KMS-11 (cell line): ENCODE results near the gene BBOX1.

Experiments
- H2AFZ ChIP-seq: fragments of 200-600 bp; sonication (generic); 2 replicates; pipeline ENCODE4 v1.6.1; 2016; ENCODE audit warnings: antibody characterized with exemption, mixed run types, low read depth
- H3K27ac ChIP-seq: fragments of 200-600 bp; sonication (generic); 2 replicates; pipeline ENCODE4 v1.6.1; 2016; ENCODE audit warnings: mild to moderate bottlenecking, mixed run types
- H3K27me3 ChIP-seq: fragments of 200-600 bp; sonication (generic); 2 replicates; pipeline ENCODE4 v1.6.1; 2017; ENCODE audit warnings: mild to moderate bottlenecking, low read depth, mixed run types, moderate library complexity; ENCODE audit not compliant: insufficient read depth
- H3K36me3 ChIP-seq: fragments of 200-600 bp; sonication (generic); 2 replicates; pipeline ENCODE4 v1.6.1; 2017; ENCODE audit warnings: mild to moderate bottlenecking, mixed run types; ENCODE audit not compliant: insufficient read depth
- H3K4me1 ChIP-seq: fragments of 200-600 bp; sonication (generic); 2 replicates; pipeline ENCODE4 v1.6.1; 2016; ENCODE audit warnings: mild to moderate bottlenecking, low read depth, mixed run types; ENCODE audit not compliant: poor library complexity, severe bottlenecking
- H3K4me2 ChIP-seq: fragments of 200-600 bp; sonication (generic); 2 replicates; pipeline ENCODE4 v1.7.0; 2016; ENCODE audit warnings: mild to moderate bottlenecking, mixed run types
- H3K4me3 ChIP-seq: fragments of 200-600 bp; sonication (generic); IDR thresholded peaks from 2 replicates; pipeline ENCODE4 v1.6.1; 2017; ENCODE audit warnings: low read depth, low read length, mixed read lengths; ENCODE audit not compliant: insufficient read depth
- H3K79me2 ChIP-seq: fragments of 200-600 bp; sonication (generic); 2 replicates; pipeline ENCODE4 v1.6.1; 2016; ENCODE audit warnings: low read depth, mixed run types; ENCODE audit not compliant: insufficient read depth
- H3K9ac ChIP-seq: fragments of 200-600 bp; sonication (generic); 2 replicates; pipeline ENCODE4 v1.6.1; 2016; ENCODE audit warnings: mild to moderate bottlenecking, mixed run types
- H4K20me1 ChIP-seq: fragments of 200-600 bp; sonication (generic); 2 replicates; pipeline ENCODE4 v1.6.1; 2016; ENCODE audit warnings: mild to moderate bottlenecking, mixed run types; ENCODE audit not compliant: insufficient read depth
- CTCF ChIP-seq: fragments of 200-600 bp; sonication (generic); conservative IDR thresholded peaks from 2 replicates; pipeline ENCODE4 v1.6.1; 2017; ENCODE audit warnings: low read depth, mild to moderate bottlenecking, antibody characterized with exemption, low read length, moderate library complexity, mixed read lengths

Gene BBOX1

GRCh38 chr11:27118949-27119348 lies 78.3 kb downstream of the BBOX1 start:
- no peak overlapping the region for H3K4me2 ChIP-seq
- H3K36me3 ChIP-seq = no peaks in the 10 kb centered on the region
- no peaks in the 10 kb centered on the region for H4K20me1 ChIP-seq
- H3K9ac ChIP-seq = no peak overlapping the region
- no peak for TF ChIP-seq CTCF
- H3K79me2 ChIP-seq = no peaks in the 10 kb centered on the region
- no peaks in the 10 kb centered on the region for H3K4me1 ChIP-seq
- no peak overlapping the region for H3K27ac ChIP-seq
- H2AFZ ChIP-seq = no peak overlapping the region
- H3K27me3 ChIP-seq = no peaks in the 10 kb centered on the region
- no peak overlapping the region for H3K4me3 ChIP-seq

GRCh38 chr11:27119396-27119795 lies 78.8 kb downstream of the BBOX1 start:
- Histone ChIP-seq H3K4me3 (no peak overlapping the region), H3K36me3 (no peaks in the 10 kb centered on the region), H3K27me3 (no peaks in the 10 kb centered on the region), H3K79me2 (no peaks in the 10 kb centered on the region), H3K9ac (no peak overlapping the region), H4K20me1 (no peaks in the 10 kb centered on the region), H2AFZ (no peak overlapping the region), H3K27ac (no peak overlapping the region), H3K4me2 (no peak overlapping the region), H3K4me1 (no peaks in the 10 kb centered on the region)
- no peak for TF ChIP-seq CTCF

GRCh38 chr11:27120211-27120610 lies 79.6 kb downstream of the BBOX1 start:
- H3K9ac ChIP-seq = no peak overlapping the region
- no peak overlapping the region for H3K27ac ChIP-seq
- H3K4me2 ChIP-seq = no peak overlapping the region
- H4K20me1 ChIP-seq = no peaks in the 10 kb centered on the region
- H3K4me3 ChIP-seq = no peak overlapping the region
- H2AFZ ChIP-seq = no peak overlapping the region
- H3K27me3 ChIP-seq = no peaks in the 10 kb centered on the region
- H3K79me2 ChIP-seq = no peaks in the 10 kb centered on the region
- H3K4me1 ChIP-seq = no peaks in the 10 kb centered on the region
- no peak for TF ChIP-seq CTCF
- no peaks in the 10 kb centered on the region for H3K36me3 ChIP-seq

- no peak overlapping the region for H2AFZ ChIP-seq
- no peak overlapping the region for H3K4me3 ChIP-seq
- H4K20me1 ChIP-seq = no peaks in the 10 kb centered on the region
- H3K9ac ChIP-seq = no peak overlapping the region
- H3K79me2 ChIP-seq = no peaks in the 10 kb centered on the region
- H3K4me1 ChIP-seq = no peaks in the 10 kb centered on the region
- H3K27me3 ChIP-seq = no peaks in the 10 kb centered on the region
- no peaks in the 10 kb centered on the region for H3K36me3 ChIP-seq
- H3K4me2 ChIP-seq = no peak overlapping the region
- no peak overlapping the region for H3K27ac ChIP-seq
- TF ChIP-seq CTCF = no peak
These were observed 81.4 kb downstream of the BBOX1 start for GRCh38 chr11:27122001-27122400.
